Measurements from ENCODE around the gene KRTAP3-2. TPM values are rescaled to one million over a fixed set of nuclear protein-coding genes. Genes with fewer than 3 reads are reported as not detected.

The KRTAP3-2 gene
- total and polyA plus RNA-seq, 4 donors, result 0.94 TPM; not detected in 3

DNA sequence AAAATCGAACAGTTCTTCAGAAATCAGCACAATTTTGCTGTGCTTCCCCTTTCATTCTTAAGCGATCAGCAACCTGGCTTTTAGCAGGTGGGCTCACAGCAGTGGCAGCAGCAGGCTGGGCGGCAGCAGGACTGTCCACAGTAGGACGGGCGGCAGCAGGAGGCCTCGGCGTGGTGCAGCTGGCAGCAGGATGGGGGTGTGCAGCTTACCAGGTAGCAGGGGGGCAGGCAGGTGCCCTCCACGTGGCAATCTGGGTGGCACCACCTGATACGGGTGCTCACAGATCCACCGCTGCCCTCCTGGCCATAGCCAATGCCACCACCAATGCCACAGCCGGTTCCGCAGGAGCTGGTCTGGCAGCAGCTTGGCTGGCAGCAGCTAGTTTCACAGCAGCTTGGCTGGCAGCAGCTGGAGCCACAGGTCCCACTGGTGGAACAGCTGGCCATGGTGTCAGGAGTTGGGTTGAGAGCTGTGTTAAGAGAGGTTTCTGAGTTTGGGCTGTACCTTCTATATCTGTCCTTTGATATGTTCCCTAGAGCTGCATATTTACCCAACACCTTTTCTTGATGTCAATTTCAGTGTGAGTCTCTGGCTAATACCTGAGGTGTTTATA, 30.0 kb upstream of the KRTAP3-2 start, which contains the start of gene KRTAP1-4:
KRTAP1-4 (minus strand) TSS at position 563 of the 613 bp plus-strand sequence; CDS start at position 446, 117 bp downstream.
- Histone ChIP-seq H3K36me3 (ENCODE audit: control insufficient read depth in 4 of 4, insufficient read depth in 4 of 4, low read length in 4 of 4) (no peaks in the 10 kb centered on the region), H3K4me3 (no peak within 1 kb of the TSS), H3K9me3 (ENCODE audit: control insufficient read depth in 4 of 4, insufficient read depth in 3 of 4, low read length in 3 of 4) (no peaks in the 10 kb centered on the region), H3K4me1 (ENCODE audit: control insufficient read depth in 5 of 5, insufficient read depth in 5 of 5, low read length in 5 of 5) (no peaks in the 10 kb centered on the region), H3K9ac (ENCODE audit: insufficient read depth in 1 of 2, low read length in 2 of 2) (no peak within 1 kb of the TSS), H3K27me3 (ENCODE audit: control insufficient read depth in 3 of 3, insufficient read depth in 3 of 3, low read length in 2 of 3) (no peaks in the 10 kb centered on the region), H3K27ac (ENCODE audit: low read depth in 1 of 2, low read length in 1 of 2) (no peak within 1 kb of the TSS)
- TF ChIP-seq, protein P1, sequence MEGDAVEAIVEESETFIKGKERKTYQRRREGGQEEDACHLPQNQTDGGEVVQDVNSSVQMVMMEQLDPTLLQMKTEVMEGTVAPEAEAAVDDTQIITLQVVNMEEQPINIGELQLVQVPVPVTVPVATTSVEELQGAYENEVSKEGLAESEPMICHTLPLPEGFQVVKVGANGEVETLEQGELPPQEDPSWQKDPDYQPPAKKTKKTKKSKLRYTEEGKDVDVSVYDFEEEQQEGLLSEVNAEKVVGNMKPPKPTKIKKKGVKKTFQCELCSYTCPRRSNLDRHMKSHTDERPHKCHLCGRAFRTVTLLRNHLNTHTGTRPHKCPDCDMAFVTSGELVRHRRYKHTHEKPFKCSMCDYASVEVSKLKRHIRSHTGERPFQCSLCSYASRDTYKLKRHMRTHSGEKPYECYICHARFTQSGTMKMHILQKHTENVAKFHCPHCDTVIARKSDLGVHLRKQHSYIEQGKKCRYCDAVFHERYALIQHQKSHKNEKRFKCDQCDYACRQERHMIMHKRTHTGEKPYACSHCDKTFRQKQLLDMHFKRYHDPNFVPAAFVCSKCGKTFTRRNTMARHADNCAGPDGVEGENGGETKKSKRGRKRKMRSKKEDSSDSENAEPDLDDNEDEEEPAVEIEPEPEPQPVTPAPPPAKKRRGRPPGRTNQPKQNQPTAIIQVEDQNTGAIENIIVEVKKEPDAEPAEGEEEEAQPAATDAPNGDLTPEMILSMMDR (IDR thresholded peaks at IDR 0.05; ENCODE audit: control extremely low read depth, extremely low read depth), result no peak
- WGBS, 2 donors, result 84 to 94% methylated on average over 12 of the region's 12 CpGs
- DNase-seq (no peak), ATAC-seq (ENCODE audit: insufficient read depth, low FRiP score) (no peak)

DNA sequence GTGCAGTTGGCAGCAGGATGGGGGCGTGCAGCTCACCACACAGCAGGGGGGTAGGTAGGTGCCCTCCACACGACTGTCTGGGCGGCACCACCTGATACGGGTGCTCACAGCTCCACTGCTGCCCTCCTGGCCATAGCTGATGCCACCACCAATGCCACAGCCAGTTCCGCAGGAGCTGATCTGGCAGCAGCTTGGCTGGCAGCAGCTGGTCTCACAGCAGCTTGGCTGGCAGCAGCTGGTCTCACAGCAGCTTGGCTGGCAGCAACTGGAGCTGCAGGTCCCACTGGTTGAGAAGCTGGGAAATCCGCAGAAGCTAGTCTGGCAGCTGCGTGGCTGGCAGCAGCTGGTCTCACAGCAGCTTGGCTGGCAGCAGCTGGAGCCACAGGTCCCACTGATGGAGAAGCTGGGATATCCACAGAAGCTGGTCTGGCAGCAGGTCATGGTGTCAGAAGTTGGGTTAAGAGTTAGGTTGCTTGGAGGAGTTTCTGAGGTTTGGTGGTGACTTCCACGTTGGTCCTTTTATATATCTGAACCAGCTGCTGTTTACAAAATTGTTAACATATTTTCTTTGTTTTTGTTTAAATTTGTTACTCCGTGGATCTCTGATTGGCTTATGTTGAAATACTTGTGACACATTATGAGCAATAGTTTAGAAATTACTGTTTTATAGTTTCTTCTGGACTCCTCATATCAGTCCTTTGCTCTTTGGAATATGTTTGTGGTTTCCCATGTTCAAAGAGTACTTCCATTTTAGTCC, 27.2 kb upstream of the KRTAP3-2 start, which contains the start of gene KRTAP1-5:
KRTAP1-5 (minus strand) TSS at position 494 of the 757 bp plus-strand sequence; CDS start at position 441, 53 bp downstream.
- Histone ChIP-seq H3K9me3 (ENCODE audit: control insufficient read depth in 4 of 4, insufficient read depth in 3 of 4, low read length in 3 of 4) (peaks cover 0 to 4% (median 0%) of the 10 kb centered on the region in 4 donors), H3K27me3 (ENCODE audit: control insufficient read depth in 3 of 3, insufficient read depth in 3 of 3, low read length in 2 of 3) (no peaks in the 10 kb centered on the region), H3K36me3 (ENCODE audit: control insufficient read depth in 4 of 4, insufficient read depth in 4 of 4, low read length in 4 of 4) (no peaks in the 10 kb centered on the region), H3K4me1 (ENCODE audit: control insufficient read depth in 5 of 5, insufficient read depth in 5 of 5, low read length in 5 of 5) (no peaks in the 10 kb centered on the region), H3K4me3 (no peak within 1 kb of the TSS), H3K9ac (ENCODE audit: insufficient read depth in 1 of 2, low read length in 2 of 2) (no peak within 1 kb of the TSS), H3K27ac (ENCODE audit: low read depth in 1 of 2, low read length in 1 of 2) (no peak within 1 kb of the TSS)
- TF ChIP-seq, protein P1 (IDR thresholded peaks at IDR 0.05; ENCODE audit: control extremely low read depth, extremely low read depth), result no peak
- no peak for DNase-seq
- WGBS, 2 donors, result 77 to 85% methylated on average over 9 of the region's 9 CpGs
- ATAC-seq (ENCODE audit: insufficient read depth, low FRiP score), result no peak

DNA sequence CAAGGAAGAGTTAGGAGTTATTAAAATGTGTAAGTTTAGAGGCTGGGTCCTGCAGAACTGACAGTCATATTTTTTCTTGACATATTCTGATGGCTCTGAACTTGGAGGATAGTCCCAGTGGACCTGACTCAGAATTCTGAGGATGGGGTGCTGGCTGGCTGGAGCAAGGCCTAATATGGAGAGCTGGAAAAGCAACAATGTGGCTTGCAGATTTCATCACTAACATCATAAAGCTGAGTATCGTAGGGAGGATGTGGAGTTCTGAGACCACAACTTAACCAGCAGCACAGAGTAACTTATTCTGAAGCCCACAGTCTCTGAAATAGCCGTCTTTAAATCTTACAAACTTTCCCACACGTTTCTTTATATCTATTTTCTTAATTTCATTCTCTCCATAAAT, 25.0 kb upstream of the KRTAP3-2 start:
- Histone ChIP-seq H3K27ac (ENCODE audit: low read depth in 1 of 2, low read length in 1 of 2) (no peak overlapping the region), H3K9me3 (ENCODE audit: control insufficient read depth in 4 of 4, insufficient read depth in 3 of 4, low read length in 3 of 4) (peaks cover 0 to 4% (median 0%) of the 10 kb centered on the region in 4 donors), H3K27me3 (ENCODE audit: control insufficient read depth in 3 of 3, insufficient read depth in 3 of 3, low read length in 2 of 3) (no peaks in the 10 kb centered on the region), H3K36me3 (ENCODE audit: control insufficient read depth in 4 of 4, insufficient read depth in 4 of 4, low read length in 4 of 4) (no peaks in the 10 kb centered on the region), H3K4me3 (no peak overlapping the region), H3K4me1 (ENCODE audit: control insufficient read depth in 5 of 5, insufficient read depth in 5 of 5, low read length in 5 of 5) (no peaks in the 10 kb centered on the region), H3K9ac (ENCODE audit: insufficient read depth in 1 of 2, low read length in 2 of 2) (no peak overlapping the region)
- 70 to 82% methylated on average over 3 of the region's 3 CpGs for WGBS, 2 donors
- DNase-seq (no peak), ATAC-seq (ENCODE audit: insufficient read depth, low FRiP score) (no peak)
- TF ChIP-seq, protein P1 (IDR thresholded peaks at IDR 0.05; ENCODE audit: control extremely low read depth, extremely low read depth), result no peak
